TTC549 (cell line): ENCODE data around the gene FER1L5.

Experiments used
- FAIRE-seq: peaks from 2 replicates; lab custom pipeline; 2012; peaks lifted over from hg19 to GRCh38; lab: Jason Lieb, UNC

Gene FER1L5

GRCh38 chr2:96642564-96643360, at the start of gene FER1L5:
FER1L5 (plus strand) TSS chr2:96642764; CDS start chr2:96642837, 73 bp downstream.
- FAIRE-seq = no peak

DNA sequence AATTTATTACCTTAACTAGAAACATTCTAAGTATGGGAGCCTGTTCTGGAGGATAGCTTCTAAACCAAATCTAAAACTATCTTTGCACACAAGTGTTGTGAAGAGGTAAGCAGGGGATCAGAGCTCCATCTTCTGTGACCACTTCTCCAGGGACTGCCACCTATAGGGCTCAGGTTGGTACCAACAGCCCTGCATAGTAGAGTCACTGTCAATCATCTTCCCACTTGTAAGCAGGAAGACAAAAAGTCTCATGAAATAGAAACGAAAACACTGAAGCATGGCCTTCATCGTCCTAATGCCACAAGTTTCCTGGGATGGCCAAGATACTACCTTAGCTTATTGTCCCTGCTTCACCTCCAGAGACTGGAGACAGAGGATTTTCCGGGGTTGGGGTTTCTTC, 48.3 kb upstream of the FER1L5 start:
- no peak for FAIRE-seq

DNA sequence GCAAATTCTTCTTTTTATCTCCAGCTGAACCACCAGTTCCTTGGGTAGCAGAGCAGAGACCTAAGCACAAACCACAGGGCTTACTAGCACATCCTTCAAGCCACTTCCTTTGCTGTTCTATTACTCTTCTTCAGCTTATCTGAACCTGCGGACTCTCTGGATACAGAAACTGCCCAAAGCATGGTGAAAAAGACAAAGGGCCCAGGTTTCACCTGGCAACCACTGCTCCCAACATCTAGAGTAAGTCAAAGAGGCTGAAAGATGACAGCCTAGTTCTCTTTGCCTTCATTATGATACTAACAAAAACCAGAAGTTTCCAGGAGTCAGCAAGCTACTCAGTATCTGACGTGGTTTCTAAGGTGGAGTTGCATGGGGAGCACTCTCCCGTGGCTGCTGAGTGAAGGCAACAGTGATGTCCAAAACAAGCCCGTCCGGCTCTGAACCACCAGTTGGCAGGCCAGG, 47.8 kb upstream of the FER1L5 start:
- no peak for FAIRE-seq

DNA sequence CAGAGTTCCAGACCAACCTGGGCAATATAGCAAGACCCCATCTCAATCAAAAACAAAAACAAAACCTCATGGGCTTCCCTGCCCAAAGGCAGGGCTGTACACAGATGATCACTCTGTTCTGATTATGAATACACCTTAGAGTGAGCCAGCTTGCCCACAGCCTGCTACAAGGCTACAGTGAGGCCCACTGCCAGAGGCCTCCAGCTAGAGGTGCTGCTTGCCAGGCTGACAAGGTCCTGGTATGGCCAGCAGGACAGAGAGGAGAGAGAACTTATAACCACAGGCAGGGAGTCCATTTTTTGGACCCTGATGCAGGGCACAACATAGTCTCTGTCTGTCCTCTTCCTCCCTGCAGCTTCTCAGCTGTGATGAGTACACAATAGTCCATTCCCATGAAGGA, 46.0 kb upstream of the FER1L5 start:
- FAIRE-seq = no peak

- FAIRE-seq = no peak
Measured at GRCh38 chr2:96599941-96600340, 42.6 kb upstream of the FER1L5 start.

- no peak for FAIRE-seq
Measured at GRCh38 chr2:96601382-96602292, 40.9 kb upstream of the FER1L5 start.

DNA sequence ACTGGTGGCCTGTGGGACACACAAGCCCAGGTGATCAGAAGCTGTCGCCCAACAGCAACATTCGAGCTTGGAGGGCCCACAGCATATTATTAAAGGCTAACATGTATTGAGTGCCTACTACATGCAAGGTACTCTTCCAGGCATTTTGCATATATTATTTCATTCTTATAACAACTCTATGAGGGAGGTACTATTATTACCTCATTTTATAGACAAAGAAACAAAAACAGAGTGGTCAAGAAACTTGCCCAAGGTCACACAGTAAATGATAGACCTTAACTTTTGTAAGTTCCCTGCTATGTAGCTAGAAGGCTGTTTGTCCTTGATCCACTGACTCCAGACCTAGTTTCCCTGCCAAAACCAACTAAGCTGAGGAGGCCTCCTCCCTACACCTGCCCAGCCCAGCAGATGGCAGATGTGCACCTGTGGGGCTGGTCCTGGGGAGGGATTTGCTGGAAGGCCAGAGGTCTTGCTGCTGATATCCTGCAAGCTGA, 40.2 kb upstream of the FER1L5 start:
- FAIRE-seq = no peak

DNA sequence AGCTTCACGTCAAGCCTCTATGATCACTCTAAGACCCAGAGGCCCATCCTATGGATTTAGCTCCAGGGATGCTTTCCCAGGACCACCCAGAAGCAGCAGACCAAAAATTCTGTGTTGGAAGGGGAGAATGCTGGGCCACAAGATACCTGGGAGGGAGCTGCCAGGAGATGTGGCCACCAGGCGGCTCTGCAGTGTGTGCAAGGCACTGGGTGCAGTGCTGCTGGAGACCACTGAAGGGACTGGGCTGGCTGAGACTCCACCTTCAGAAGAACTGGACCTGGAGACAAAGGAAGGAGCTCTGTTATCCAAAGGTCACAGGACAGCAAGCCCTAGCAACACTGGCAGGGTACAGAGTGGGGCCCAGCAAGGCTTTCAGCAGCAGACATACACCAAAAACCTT, 38.5 kb upstream of the FER1L5 start:
- FAIRE-seq = no peak

DNA sequence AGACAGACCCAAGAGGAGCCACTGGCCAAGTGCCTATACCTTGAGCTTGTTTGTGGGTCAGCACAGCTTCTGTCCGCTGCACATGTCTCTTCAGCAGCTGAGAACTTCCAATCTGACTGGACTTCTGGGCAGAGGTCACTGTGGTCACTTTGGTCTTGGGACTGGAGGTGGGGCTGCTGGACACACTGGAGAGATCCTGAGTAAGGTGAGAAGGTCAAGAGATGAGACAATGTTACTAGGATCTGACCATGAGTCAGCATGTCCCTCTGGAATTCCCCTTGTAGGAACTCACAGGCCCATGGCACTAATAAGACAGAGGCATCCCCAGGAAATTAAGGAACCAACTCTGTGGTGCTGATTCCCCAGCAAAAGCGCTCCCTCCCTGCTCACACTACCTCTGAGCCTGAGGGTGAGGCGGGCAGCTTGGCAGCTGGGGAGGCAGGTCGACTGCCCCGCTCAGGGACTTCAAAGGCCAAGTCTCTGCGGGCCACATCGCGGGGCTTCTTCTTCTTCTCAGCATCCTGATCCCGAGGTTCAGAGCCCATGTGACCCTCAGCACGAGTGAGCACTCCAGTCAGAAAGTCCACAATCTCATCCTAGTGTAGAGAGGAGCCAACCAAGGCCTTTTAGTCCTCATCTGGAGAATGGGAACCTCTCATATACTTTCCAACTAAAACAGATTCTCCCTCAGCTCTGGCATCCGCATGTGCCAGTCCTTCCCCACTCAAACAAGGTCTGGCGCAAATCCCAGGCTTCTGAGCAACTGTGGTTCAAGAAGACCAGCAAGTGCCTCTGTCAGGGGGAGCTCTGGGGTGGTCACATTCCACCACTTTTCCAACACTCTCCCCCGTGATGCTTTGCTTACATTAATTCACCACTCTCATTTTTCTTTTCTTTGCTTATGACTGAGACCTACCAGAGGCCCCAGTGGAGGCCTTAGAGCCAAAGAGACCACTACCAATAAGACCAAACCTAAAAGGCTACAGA, 33.8 kb upstream of the FER1L5 start:
- FAIRE-seq = no peak

GRCh38 chr2:96616128-96616527, 26.4 kb upstream of the FER1L5 start:
- no peak for FAIRE-seq

DNA sequence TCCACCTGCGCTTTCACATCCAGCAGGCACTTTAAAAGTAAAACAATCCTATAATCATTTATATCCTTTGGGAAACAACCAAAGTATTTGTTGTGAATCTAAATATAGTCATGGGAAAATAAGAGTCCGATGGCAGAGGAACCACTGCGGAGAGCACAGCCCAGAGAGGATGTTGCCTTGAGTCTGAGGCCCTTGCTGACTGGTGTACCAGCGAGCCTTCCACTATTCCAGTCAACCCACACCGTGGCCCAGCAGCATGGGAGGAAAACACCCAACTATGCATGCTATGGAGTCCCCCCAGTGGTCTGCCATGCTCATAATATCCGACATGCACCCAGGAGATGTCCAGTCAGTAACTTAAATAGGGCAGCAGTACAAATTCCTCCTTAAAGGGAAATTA, 26.0 kb upstream of the FER1L5 start:
- FAIRE-seq = no peak

DNA sequence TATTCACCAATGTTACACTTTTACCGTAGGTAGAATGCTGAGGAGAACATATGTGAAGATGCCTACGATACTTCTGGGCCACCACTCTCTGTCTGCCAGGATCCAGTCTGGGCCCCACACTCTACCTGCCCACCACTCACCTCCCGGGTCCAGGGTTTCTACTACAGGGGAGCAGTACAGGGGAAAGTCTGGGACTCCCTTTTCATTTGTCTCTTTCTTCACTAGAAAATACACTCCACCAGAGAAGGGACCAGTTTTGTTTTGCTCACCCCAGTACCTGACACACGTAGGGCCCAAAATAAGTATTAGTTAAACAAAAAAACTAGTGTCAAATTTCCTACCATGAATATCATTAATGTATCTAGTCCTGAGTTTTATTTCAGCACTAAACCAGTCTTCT, 25.6 kb upstream of the FER1L5 start:
- FAIRE-seq = no peak

- FAIRE-seq = no peak
Measured at GRCh38 chr2:96618596-96619283, 23.8 kb upstream of the FER1L5 start.

GRCh38 chr2:96622544-96622943, 20.0 kb upstream of the FER1L5 start:
- FAIRE-seq = no peak

DNA sequence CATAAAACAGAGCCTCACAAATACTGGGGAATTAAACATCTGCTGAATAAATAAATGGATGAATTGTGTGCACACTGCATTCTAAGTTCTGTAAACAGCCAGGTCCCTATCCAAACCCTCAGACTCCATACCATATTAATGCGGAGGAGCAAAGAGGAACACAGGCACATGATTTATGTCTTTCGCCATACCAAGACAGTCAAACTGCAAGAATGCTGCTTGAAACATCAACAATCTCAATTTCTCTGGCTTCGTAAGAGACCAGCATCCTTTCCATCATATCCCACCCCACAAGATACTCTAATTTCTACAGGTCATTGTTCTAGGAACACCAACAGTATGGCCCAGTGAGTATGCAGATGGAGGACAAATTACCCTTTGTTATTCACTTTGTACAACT, 19.4 kb upstream of the FER1L5 start:
- no peak for FAIRE-seq

DNA sequence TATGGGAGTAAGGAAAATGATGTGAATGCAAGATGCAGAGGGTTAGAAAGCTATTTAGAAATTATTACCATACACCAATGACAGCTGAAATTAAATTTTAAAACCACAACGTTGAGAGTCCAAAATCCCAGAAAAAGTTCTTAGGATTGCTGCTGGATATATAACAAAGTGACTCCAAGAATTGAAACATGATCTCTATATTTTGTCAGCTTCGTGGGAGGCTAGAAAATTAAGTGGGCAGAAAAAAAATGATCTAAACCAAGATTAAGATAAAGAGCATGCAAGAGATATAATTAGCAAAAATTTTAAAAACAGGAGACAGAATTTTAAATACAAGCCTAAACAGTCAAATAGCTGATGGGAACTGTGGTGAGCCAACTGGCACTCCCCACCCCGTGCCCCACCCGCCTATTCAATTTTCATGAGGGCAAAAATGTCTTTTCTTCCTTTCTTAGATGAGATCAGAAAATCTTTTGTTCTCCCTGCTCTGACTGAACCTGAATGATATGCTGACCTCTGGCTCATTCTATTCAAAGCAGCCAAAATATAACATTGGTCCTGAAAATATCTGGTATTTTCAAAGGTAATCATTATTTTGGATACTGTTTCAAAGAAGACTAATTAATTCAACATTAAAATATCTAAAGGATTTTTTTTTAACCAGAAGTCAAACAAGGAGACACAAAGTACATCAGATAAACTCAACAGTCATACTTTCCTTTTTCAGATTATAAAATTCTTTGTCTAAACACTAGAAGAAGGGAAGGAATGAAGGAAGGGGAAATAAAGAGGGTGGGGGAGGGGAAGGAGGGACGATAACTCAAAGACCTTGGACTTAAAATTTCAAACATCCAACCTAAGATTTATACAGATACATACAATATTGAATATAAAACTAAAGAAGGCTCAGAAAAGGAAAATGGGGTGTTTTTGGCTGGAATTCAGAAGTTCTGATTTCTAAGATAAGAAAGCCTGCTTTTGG, 16.7 kb upstream of the FER1L5 start:
- FAIRE-seq = no peak

DNA sequence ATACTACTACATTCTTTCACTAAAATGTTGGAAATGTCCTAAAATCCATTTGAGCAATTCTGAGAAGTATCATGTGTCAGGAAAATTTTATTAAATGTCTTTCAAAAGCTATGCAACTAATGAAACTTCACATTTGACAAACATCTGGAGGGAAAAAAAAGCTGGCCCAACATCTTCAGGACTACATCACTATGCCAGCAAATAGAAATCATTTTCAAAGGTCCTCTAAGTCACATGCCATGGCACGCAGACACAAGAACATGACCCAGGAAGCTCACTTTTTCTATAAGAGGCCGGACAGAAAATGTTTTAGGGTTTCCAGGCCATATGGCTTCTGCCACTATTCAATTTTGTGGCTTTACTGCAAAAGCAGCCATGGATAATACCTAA, 16.0 kb upstream of the FER1L5 start:
- FAIRE-seq = no peak

GRCh38 chr2:96631804-96632435, 10.6 kb upstream of the FER1L5 start:
- no peak for FAIRE-seq

DNA sequence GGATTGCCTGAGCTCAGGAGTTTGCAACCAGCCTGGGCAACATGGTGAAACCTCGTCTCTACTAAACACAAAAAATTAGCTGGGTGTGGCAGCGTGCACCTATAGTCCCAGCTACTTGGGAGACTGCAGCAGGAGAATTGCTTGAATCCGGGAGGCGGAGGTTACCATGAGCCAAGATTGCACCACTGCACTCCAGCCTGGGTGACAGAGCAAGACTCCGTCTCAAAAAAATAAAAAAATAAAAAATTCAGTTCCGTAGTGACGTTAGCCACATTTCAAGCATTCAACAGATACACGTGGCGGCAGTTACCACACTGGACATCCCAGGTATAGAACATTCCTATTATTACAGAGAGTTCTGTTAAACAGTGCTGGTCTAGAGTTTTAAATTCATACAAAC, 8.9 kb upstream of the FER1L5 start:
- FAIRE-seq = no peak
